Colonic mucosa (tissue), 4 donors: ENCODE measurements around the gene SART3. TPM values are rescaled to one million over a fixed set of nuclear protein-coding genes. Genes with fewer than 3 reads are reported as not detected.

Experiments used
- DNase-seq: peaks from one replicate; pipeline ENCODE4 v3.0.0-alpha.2; 2020
- H3K27ac ChIP-seq: fragments of 200-600 bp; one replicate; pipeline ENCODE4 v1.8.0; 2021
- H3K27me3 ChIP-seq: fragments of 200-600 bp; one replicate; pipeline ENCODE4 v1.8.0; 2021
- H3K36me3 ChIP-seq: fragments of 200-600 bp; one replicate; pipeline ENCODE4 v1.8.0; 2021
- H3K4me1 ChIP-seq: fragments of 200-600 bp; one replicate; pipeline ENCODE4 v1.8.0; 2021; ENCODE audit warnings: mild to moderate bottlenecking
- H3K4me3 ChIP-seq: fragments of 200-600 bp; one replicate; pipeline ENCODE4 v1.8.0; 2021
- H3K9ac ChIP-seq, 2 donors: one replicate each; pipeline ENCODE4 v1.7.0; 2013; ENCODE audit warnings: control low read depth in 2 of 2, low read depth in 2 of 2, low read length in 2 of 2
- H3K9me3 ChIP-seq: fragments of 200-600 bp; one replicate; pipeline ENCODE4 v1.8.0; 2021
- CTCF ChIP-seq: fragments of 200-600 bp; IDR thresholded peaks from one replicate; pipeline ENCODE4 v1.8.0; 2022; ENCODE audit warnings: antibody characterized with exemption, mild to moderate bottlenecking
- intact Hi-C: fragments of 100-400 bp; cut with DNase I; formaldehyde crosslinking; loops from one replicate; pipeline ENCODE4 v1.14.1; 2022
- total RNA-seq, 2 donors: library from RNA; stranded (reverse); fragmentation: NEBNext Ultra II Directional in 1 of 2; extraction: Animal tissue kit (Norgen Biotek cat#: 25700) in 1 of 2; gene quantifications; one replicate each; pipeline ENCODE4 v1.2.1, GENCODE V29; 2021
- donor health status: healthy.
- donor health status: DM: no; HTN: no; CAD: no.
- donor health status: DM: no; HTN: no; CAD: no.

Gene SART3
- total RNA-seq, 2 donors from 2014 or later: 41.1 to 64.9 TPM

GRCh38 chr12:108607981-108608600 is 47.1 kb upstream of the SART3 start:
- TF ChIP-seq CTCF: no peak
- Histone ChIP-seq H3K27ac (no peak overlapping the region), H3K27me3 (no peaks in the 10 kb centered on the region), H3K36me3 (no peaks in the 10 kb centered on the region), H3K4me1 (no peaks in the 10 kb centered on the region), H3K9ac (no peak overlapping the region), H3K4me3 (no peak overlapping the region), H3K9me3 (no peaks in the 10 kb centered on the region)
- intact Hi-C loops: no loop called here
- no peak for DNase-seq

GRCh38 chr12:108606492-108606891 is 45.5 kb upstream of the SART3 start:
- Histone ChIP-seq H3K9ac (no peak overlapping the region), H3K27me3 (no peaks in the 10 kb centered on the region), H3K4me1 (no peaks in the 10 kb centered on the region), H3K4me3 (no peak overlapping the region), H3K27ac (no peak overlapping the region), H3K36me3 (no peaks in the 10 kb centered on the region), H3K9me3 (no peaks in the 10 kb centered on the region)
- DNase-seq: no peak
- no peak for TF ChIP-seq CTCF
- intact Hi-C loops: no loop called here

GRCh38 chr12:108605690-108606406 is 44.9 kb upstream of the SART3 start:
- Histone ChIP-seq H3K4me1 (no peaks in the 10 kb centered on the region), H3K9ac (no peak overlapping the region), H3K9me3 (no peaks in the 10 kb centered on the region), H3K27ac (no peak overlapping the region), H3K36me3 (no peaks in the 10 kb centered on the region), H3K4me3 (no peak overlapping the region), H3K27me3 (no peaks in the 10 kb centered on the region)
- TF ChIP-seq CTCF: no peak
- DNase-seq: no peak
- intact Hi-C loops: no loop called here

- H3K9me3 ChIP-seq: no peaks in the 10 kb centered on the region
- no peak overlapping the region for H3K9ac ChIP-seq
- no peak for DNase-seq
- H3K27ac ChIP-seq: no peak overlapping the region
- H3K36me3 ChIP-seq: no peaks in the 10 kb centered on the region
- H3K27me3 ChIP-seq: no peaks in the 10 kb centered on the region
- H3K4me1 ChIP-seq: no peaks in the 10 kb centered on the region
- TF ChIP-seq CTCF: no peak
- H3K4me3 ChIP-seq: no peak overlapping the region
- intact Hi-C loops: no loop called here
Observed at GRCh38 chr12:108605000-108605689, 44.2 kb upstream of the SART3 start.

GRCh38 chr12:108604208-108604941 is 43.4 kb upstream of the SART3 start:
- Histone ChIP-seq H3K9me3 (no peaks in the 10 kb centered on the region), H3K4me3 (no peak overlapping the region), H3K9ac (no peak overlapping the region), H3K27ac (no peak overlapping the region), H3K4me1 (no peaks in the 10 kb centered on the region), H3K27me3 (no peaks in the 10 kb centered on the region), H3K36me3 (no peaks in the 10 kb centered on the region)
- TF ChIP-seq CTCF: no peak
- DNase-seq: no peak
- intact Hi-C loops: no loop called here
